Left cardiac atrium (tissue), 4 donors: ENCODE data around the gene PSTPIP1. TPM values are rescaled to one million over a fixed set of nuclear protein-coding genes. Genes with fewer than 3 reads are reported as not detected.

Experiments
- ATAC-seq, 2 donors: fragments of 200-7000 bp; cut with Tn5 transposase; one replicate each; pipeline ENCODE4 v1.9.1; 2020; ENCODE audit warnings: mild to moderate bottlenecking in 2 of 2, moderate library complexity in 2 of 2
- DNase-seq: peaks from one replicate; pipeline ENCODE4 v3.0.0-alpha.2; 2020
- intact Hi-C, 2 donors: fragments of 100-400 bp; cut with DNase I; formaldehyde crosslinking; loops; one replicate each; pipeline versions ENCODE4 v1.14.1 to v1.15.1; 2022 to 2023
- total RNA-seq, 2 donors: library from RNA; stranded (reverse); fragmentation: NEBNext Ultra II Directional; extraction: Animal tissue kit (Norgen Biotek cat#: 25700); gene quantifications; one replicate each; pipeline ENCODE4 v1.2.1, GENCODE V29; 2021
- donor health status: DM: no; HTN: yes; CAD: no.
- donor health status: DM: no; HTN: yes; CAD: no; lungs with severe emphysema.
- donor health status: DM: yes; HTN: yes; CAD: no.
- donor health status: Dilated cardiomyopathy.

PSTPIP1 gene
- total RNA-seq, 2 donors from 2014 or later: 6.1 to 14.1 TPM

GRCh38 chr15:77035584-77035983, 40.7 kb downstream of the PSTPIP1 start:
- intact Hi-C loops: no loop called here
- ATAC-seq (no peak), DNase-seq (peak; percentile 14)

GRCh38 chr15:77035999-77036471, 41.1 kb downstream of the PSTPIP1 start:
- DNase-seq: no peak
- intact Hi-C loops: no loop called here
- ATAC-seq: peak in 1 of 2 donors; percentile 6

- DNase-seq (no peak), ATAC-seq (no peak)
- intact Hi-C loops: no loop called here
Observed at GRCh38 chr15:77036537-77037387, 41.8 kb downstream of the PSTPIP1 start.

GRCh38 chr15:77037388-77038209, 42.7 kb downstream of the PSTPIP1 start:
- intact Hi-C loops: no loop called here

GRCh38 chr15:77038312-77039216, 43.6 kb downstream of the PSTPIP1 start:
- intact Hi-C loops: no loop called here
- ATAC-seq (no peak), DNase-seq (no peak)

More at GRCh38 chr15:77037388-77038209, 42.7 kb downstream of the PSTPIP1 start:
- DNase-seq (no peak), ATAC-seq (no peak)

GRCh38 chr15:77039217-77039533, 44.2 kb downstream of the PSTPIP1 start:
- ATAC-seq (peak in 1 of 2 donors; percentile 35), DNase-seq (no peak)
- intact Hi-C loops: no loop called here

- ATAC-seq (no peak), DNase-seq (no peak)
- intact Hi-C loops: no loop called here
Observed at GRCh38 chr15:77039848-77040247, 44.9 kb downstream of the PSTPIP1 start.

GRCh38 chr15:77040673-77041072, 45.7 kb downstream of the PSTPIP1 start:
- intact Hi-C loops: no loop called here
- no peak for DNase-seq
- ATAC-seq: no peak

- DNase-seq (no peak), ATAC-seq (no peak)
- intact Hi-C loops: no loop called here
Observed at GRCh38 chr15:77042245-77042919, 47.5 kb downstream of the PSTPIP1 start.

- ATAC-seq (no peak), DNase-seq (no peak)
- intact Hi-C loops: no loop called here
Observed at GRCh38 chr15:77042955-77043920, 48.3 kb downstream of the PSTPIP1 start.

- DNase-seq (no peak), ATAC-seq (peak; percentile 50 to 51)
- intact Hi-C loops: no loop called here
Observed at GRCh38 chr15:77044228-77045042, 49.5 kb downstream of the PSTPIP1 start.

GRCh38 chr15:77045985-77046384, 51.1 kb downstream of the PSTPIP1 start:
- DNase-seq (no peak), ATAC-seq (no peak)
- intact Hi-C loops: no loop called here

GRCh38 chr15:77046704-77047412, 51.9 kb downstream of the PSTPIP1 start:
- no peak for ATAC-seq
- intact Hi-C loops: no loop called here

GRCh38 chr15:77048135-77048876, 53.4 kb downstream of the PSTPIP1 start:
- intact Hi-C loops: no loop called here
- no peak for DNase-seq
- no peak for ATAC-seq

More at GRCh38 chr15:77046704-77047412, 51.9 kb downstream of the PSTPIP1 start:
- DNase-seq: no peak

GRCh38 chr15:77052556-77052955, 57.6 kb downstream of the PSTPIP1 start:
- intact Hi-C loops: no loop called here
- ATAC-seq (no peak), DNase-seq (no peak)
